ENCODE measurements around the gene CCSER1. TPM values are rescaled to one million over a fixed set of nuclear protein-coding genes. Genes with fewer than 3 reads are reported as not detected.
"Not testable (repeated sequence)": the region's sequence is repeated elsewhere in the genome, so short reads cannot be mapped to it uniquely, and the experiment has no call there.

The CCSER1 gene
- total RNA-seq, 1 donor: under 0.01 TPM

GRCh38 chr4:90875791-90876190, 748.6 kb downstream of the CCSER1 start:
- no peak overlapping the region for H3K4me3 ChIP-seq (ENCODE audit: low read depth, low read length)
- no peak for TF ChIP-seq CTCF (IDR thresholded peaks at IDR 0.05; ENCODE audit: insufficient read depth, low read length)
- DNase-seq (ENCODE audit: low read depth): no peak

GRCh38 chr4:90876296-90876695, 749.1 kb downstream of the CCSER1 start:
- no peak for DNase-seq (ENCODE audit: low read depth)
- no peak for TF ChIP-seq CTCF (IDR thresholded peaks at IDR 0.05; ENCODE audit: insufficient read depth, low read length)
- no peak overlapping the region for H3K4me3 ChIP-seq (ENCODE audit: low read depth, low read length)

- no peak for TF ChIP-seq CTCF (IDR thresholded peaks at IDR 0.05; ENCODE audit: insufficient read depth, low read length)
- DNase-seq (ENCODE audit: low read depth): no peak
- no peak overlapping the region for H3K4me3 ChIP-seq (ENCODE audit: low read depth, low read length)
Observed at GRCh38 chr4:90883519-90883918, 756.3 kb downstream of the CCSER1 start.

- DNase-seq (ENCODE audit: low read depth): no peak
- no peak for TF ChIP-seq CTCF (IDR thresholded peaks at IDR 0.05; ENCODE audit: insufficient read depth, low read length)
- H3K4me3 ChIP-seq (ENCODE audit: low read depth, low read length): no peak overlapping the region
Observed at GRCh38 chr4:90888571-90888970, 761.4 kb downstream of the CCSER1 start.

- DNase-seq (ENCODE audit: low read depth): no peak
Observed at GRCh38 chr4:90889171-90889570, 762.0 kb downstream of the CCSER1 start.

GRCh38 chr4:90903413-90903812, 776.2 kb downstream of the CCSER1 start:
- H3K4me3 ChIP-seq (ENCODE audit: low read depth, low read length); DNase-seq (ENCODE audit: low read depth): not testable (repeated sequence)

More at GRCh38 chr4:90889171-90889570, 762.0 kb downstream of the CCSER1 start:
- H3K4me3 ChIP-seq (ENCODE audit: low read depth, low read length): no peak overlapping the region
- no peak for TF ChIP-seq CTCF (IDR thresholded peaks at IDR 0.05; ENCODE audit: insufficient read depth, low read length)

- no peak for DNase-seq (ENCODE audit: low read depth)
- H3K4me3 ChIP-seq (ENCODE audit: low read depth, low read length): no peak overlapping the region
- no peak for TF ChIP-seq CTCF (IDR thresholded peaks at IDR 0.05; ENCODE audit: insufficient read depth, low read length)
Observed at GRCh38 chr4:90904021-90904420, 776.8 kb downstream of the CCSER1 start.

All from fibroblast of the aortic adventitia (primary cell).